Measurements from ENCODE around the gene EPB41L5. TPM values are rescaled to one million over a fixed set of nuclear protein-coding genes. Genes with fewer than 3 reads are reported as not detected.

EPB41L5 gene
- total and polyA plus RNA-seq, 2 donors (not counting 3 experiments of a cell fraction or from before 2014, with no cell fraction given), result 8.4 to 13.6 TPM

DNA sequence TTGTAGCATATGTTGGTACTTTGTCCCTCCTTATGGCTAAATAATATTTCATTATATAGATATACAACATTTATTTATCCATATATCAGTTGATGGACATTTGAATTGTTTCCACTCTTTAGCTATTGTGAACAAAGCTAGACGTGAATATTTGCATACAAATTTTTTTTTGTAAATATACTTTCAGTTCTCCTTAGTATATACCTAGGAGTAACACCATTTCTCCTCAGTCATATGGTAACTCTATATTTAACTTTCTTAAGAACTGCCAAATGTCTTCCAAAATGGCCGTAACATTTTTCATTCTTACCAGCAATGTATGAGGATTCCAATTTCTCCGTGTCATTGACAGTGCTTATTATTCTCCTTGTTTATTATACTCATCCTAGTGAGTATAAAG lies 135.8 kb downstream of the EPB41L5 start:
- ChIA-PET CTCF (no interaction called here), POLR2A (no interaction called here)
- no peaks in the 10 kb centered on the region for H3K27me3 ChIP-seq (ENCODE audit: control insufficient read depth in 2 of 2, insufficient read depth in 2 of 2, low read length in 2 of 2)
- H3K9me3 ChIP-seq (replicated peaks; ENCODE audit: control insufficient read depth, insufficient read depth, low read length), result no peaks in the 10 kb centered on the region
- no peaks in the 10 kb centered on the region for H3K79me2 ChIP-seq (ENCODE audit: control insufficient read depth, insufficient read depth, low read length)
- FAIRE-seq (no peak), DNase-seq (ENCODE audit: low read depth, low spot score) (no peak)
- intact Hi-C loops (cut with micrococcal nuclease), result no loop called here
- no peak overlapping the region for H3K27ac ChIP-seq (ENCODE audit: insufficient read depth, low read depth, low read length)
- H4K20me1 ChIP-seq (replicated peaks; ENCODE audit: control insufficient read depth, extremely low read depth, insufficient read depth, low read length), result no peaks in the 10 kb centered on the region
- TF ChIP-seq JUN (IDR thresholded peaks at IDR 0.05; ENCODE audit: borderline replicate concordance, insufficient read depth, insufficient read length, low read depth) (no peak), POLR2AphosphoS5 (IDR thresholded peaks at IDR 0.05; ENCODE audit: insufficient read depth, low read depth, low read length) (no peak), GATA2 (IDR thresholded peaks at IDR 0.05; ENCODE audit: insufficient read depth, insufficient read length, low read depth, low read length) (no peak)
- no peak overlapping the region for H2AFZ ChIP-seq (ENCODE audit: low read depth, low read length)
- peaks cover 0 to 3% of the 10 kb centered on the region in 2 experiments for H3K36me3 ChIP-seq (ENCODE audit: control insufficient read depth in 2 of 2, extremely low read depth in 1 of 2, insufficient read depth in 2 of 2, low read length in 2 of 2)
- dilution Hi-C loops (cut with MboI; ENCODE audit: extremely low pct_ligation_motif_present, low sequenced_read_pairs), result no loop called here
- H3K4me3 ChIP-seq (replicated peaks in 1 of 3; ENCODE audit: insufficient read depth in 1 of 3, low read depth in 1 of 3, low read length in 3 of 3), result no peak overlapping the region
- H3K9me1 ChIP-seq (replicated peaks; ENCODE audit: control insufficient read depth, extremely low read depth, insufficient read depth, low read length), result no peaks in the 10 kb centered on the region
- no TSS peak for BruUV-seq (replicated peaks)
- H3K4me1 ChIP-seq (ENCODE audit: control insufficient read depth, extremely low read depth, insufficient read depth, low read length), result no peaks in the 10 kb centered on the region
- no peak overlapping the region for H3K9ac ChIP-seq (replicated peaks; ENCODE audit: extremely low read depth, insufficient read depth, low read length)
- no peak overlapping the region for H3K4me2 ChIP-seq (ENCODE audit: insufficient read depth, low read length)

- DNase-seq (ENCODE audit: low read depth, low spot score), result no peak
- no peak overlapping the region for H3K4me3 ChIP-seq (replicated peaks in 1 of 3; ENCODE audit: insufficient read depth in 1 of 3, low read depth in 1 of 3, low read length in 3 of 3)
- TF ChIP-seq POLR2AphosphoS5 (IDR thresholded peaks at IDR 0.05; ENCODE audit: insufficient read depth, low read depth, low read length), result no peak
- TF ChIP-seq FOS (IDR thresholded peaks at IDR 0.05; ENCODE audit: borderline replicate concordance, insufficient read depth, low read length), result no peak
- no peak for TF ChIP-seq MAX (IDR thresholded peaks at IDR 0.05; ENCODE audit: insufficient read depth, insufficient read length)
- TF ChIP-seq POLR2A (IDR thresholded peaks at IDR 0.05; ENCODE audit: low read depth, low read length), result no peak
- no peak for TF ChIP-seq GATA2 (IDR thresholded peaks at IDR 0.05; ENCODE audit: insufficient read depth, insufficient read length, low read depth, low read length)
- no peak for TF ChIP-seq EZH2 (IDR thresholded peaks at IDR 0.05; ENCODE audit: borderline replicate concordance, low read depth, low read length, severe bottlenecking)
- no peak for TF ChIP-seq JUN (IDR thresholded peaks at IDR 0.05; ENCODE audit: borderline replicate concordance, insufficient read depth, insufficient read length, low read depth)
- TF ChIP-seq MYC (IDR thresholded peaks at IDR 0.05; ENCODE audit: low read depth, low read length), result no peak
- TF ChIP-seq, protein P1, sequence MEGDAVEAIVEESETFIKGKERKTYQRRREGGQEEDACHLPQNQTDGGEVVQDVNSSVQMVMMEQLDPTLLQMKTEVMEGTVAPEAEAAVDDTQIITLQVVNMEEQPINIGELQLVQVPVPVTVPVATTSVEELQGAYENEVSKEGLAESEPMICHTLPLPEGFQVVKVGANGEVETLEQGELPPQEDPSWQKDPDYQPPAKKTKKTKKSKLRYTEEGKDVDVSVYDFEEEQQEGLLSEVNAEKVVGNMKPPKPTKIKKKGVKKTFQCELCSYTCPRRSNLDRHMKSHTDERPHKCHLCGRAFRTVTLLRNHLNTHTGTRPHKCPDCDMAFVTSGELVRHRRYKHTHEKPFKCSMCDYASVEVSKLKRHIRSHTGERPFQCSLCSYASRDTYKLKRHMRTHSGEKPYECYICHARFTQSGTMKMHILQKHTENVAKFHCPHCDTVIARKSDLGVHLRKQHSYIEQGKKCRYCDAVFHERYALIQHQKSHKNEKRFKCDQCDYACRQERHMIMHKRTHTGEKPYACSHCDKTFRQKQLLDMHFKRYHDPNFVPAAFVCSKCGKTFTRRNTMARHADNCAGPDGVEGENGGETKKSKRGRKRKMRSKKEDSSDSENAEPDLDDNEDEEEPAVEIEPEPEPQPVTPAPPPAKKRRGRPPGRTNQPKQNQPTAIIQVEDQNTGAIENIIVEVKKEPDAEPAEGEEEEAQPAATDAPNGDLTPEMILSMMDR (IDR thresholded peaks at IDR 0.05; ENCODE audit: extremely low read depth in 1 of 2, insufficient read depth in 1 of 2, low read depth in 1 of 2, low read length in 2 of 2), result no peak
- FAIRE-seq, result no peak
- no peak overlapping the region for H2AFZ ChIP-seq (ENCODE audit: low read depth, low read length)
- ChIA-PET POLR2A (no interaction called here), CTCF (no interaction called here)
- H3K36me3 ChIP-seq (ENCODE audit: control insufficient read depth in 2 of 2, extremely low read depth in 1 of 2, insufficient read depth in 2 of 2, low read length in 2 of 2), result peaks cover 0 to 3% of the 10 kb centered on the region in 2 experiments
- H3K9me3 ChIP-seq (replicated peaks; ENCODE audit: control insufficient read depth, insufficient read depth, low read length), result no peaks in the 10 kb centered on the region
- dilution Hi-C loops (cut with MboI; ENCODE audit: extremely low pct_ligation_motif_present, low sequenced_read_pairs) (no loop called here), intact Hi-C loops (cut with micrococcal nuclease) (no loop called here)
- no peak overlapping the region for H3K9ac ChIP-seq (replicated peaks; ENCODE audit: extremely low read depth, insufficient read depth, low read length)
- H3K4me2 ChIP-seq (ENCODE audit: insufficient read depth, low read length), result no peak overlapping the region
- no peaks in the 10 kb centered on the region for H4K20me1 ChIP-seq (replicated peaks; ENCODE audit: control insufficient read depth, extremely low read depth, insufficient read depth, low read length)
- no TSS peak for BruUV-seq (replicated peaks)
- no peaks in the 10 kb centered on the region for H3K4me1 ChIP-seq (ENCODE audit: control insufficient read depth, extremely low read depth, insufficient read depth, low read length)
- no peak overlapping the region for H3K27ac ChIP-seq (ENCODE audit: insufficient read depth, low read depth, low read length)
- no peaks in the 10 kb centered on the region for H3K27me3 ChIP-seq (ENCODE audit: control insufficient read depth in 2 of 2, insufficient read depth in 2 of 2, low read length in 2 of 2)
- H3K79me2 ChIP-seq (ENCODE audit: control insufficient read depth, insufficient read depth, low read length), result no peaks in the 10 kb centered on the region
- H3K9me1 ChIP-seq (replicated peaks; ENCODE audit: control insufficient read depth, extremely low read depth, insufficient read depth, low read length), result no peaks in the 10 kb centered on the region
These were observed 136.5 kb downstream of the EPB41L5 start for GRCh38 chr2:120149406-120149805.
